Tibial artery (tissue), 4 donors: ENCODE results near the gene MRM3.
"Not testable (repeated sequence)": the region's sequence is repeated elsewhere in the genome, so short reads cannot be mapped to it uniquely, and the experiment has no call there.

ENCODE experiments used
- DNase-seq, 2 donors: peaks; one replicate each; pipeline ENCODE4 v3.0.0-alpha.2; 2019
- H3K27ac ChIP-seq, 2 donors: fragments of 200-600 bp; sonication (generic) in 1 of 2; 1 replicate in 1 of 2; 2 replicates in 1 of 2; pipeline ENCODE4 v1.5.1; 2018 to 2019; ENCODE audit warnings: mild to moderate bottlenecking in 1 of 2
- H3K27me3 ChIP-seq, 2 donors: fragments of 200-600 bp; sonication (generic) in 1 of 2; one replicate each; pipeline versions ENCODE4 v1.5.1 to v1.6.0; 2016 to 2019
- H3K36me3 ChIP-seq, 3 donors: fragments of 200-600 bp; sonication (generic) in 2 of 3; one replicate each; pipeline ENCODE4 v1.5.1; 2016 to 2019; ENCODE audit warnings: mild to moderate bottlenecking in 2 of 3
- H3K4me1 ChIP-seq, 4 donors: fragments of 200-600 bp; sonication (generic) in 2 of 4; 1 replicate in 3 of 4; 2 replicates in 1 of 4; pipeline ENCODE4 v1.5.1; 2016 to 2019
- H3K4me3 ChIP-seq, 2 donors: fragments of 200-600 bp; sonication (generic) in 1 of 2; 1 replicate in 1 of 2; 2 replicates in 1 of 2; pipeline ENCODE4 v1.5.1; 2018 to 2019; ENCODE audit warnings: mild to moderate bottlenecking in 2 of 2
- H3K9me3 ChIP-seq, 3 donors: fragments of 200-600 bp; sonication (generic) in 1 of 3; one replicate each; pipeline ENCODE4 v1.5.1; 2016 to 2019
- intact Hi-C: fragments of 100-400 bp; cut with DNase I; formaldehyde crosslinking; loops from one replicate; pipeline ENCODE4 v1.15.0; 2023; ENCODE audit warnings: low total_unique reads
- TF ChIP-seq, protein P1 (sequence below), 2 experiments: fragments of 200-600 bp in 1 of 2; fragments of 450-650 bp in 1 of 2; IDR thresholded peaks; one replicate each; pipeline ENCODE4 v1.5.1; 2017 to 2019; ENCODE audit warnings: antibody characterized with exemption in 2 of 2, mild to moderate bottlenecking in 1 of 2, moderate library complexity in 1 of 2

MRM3 gene

DNA sequence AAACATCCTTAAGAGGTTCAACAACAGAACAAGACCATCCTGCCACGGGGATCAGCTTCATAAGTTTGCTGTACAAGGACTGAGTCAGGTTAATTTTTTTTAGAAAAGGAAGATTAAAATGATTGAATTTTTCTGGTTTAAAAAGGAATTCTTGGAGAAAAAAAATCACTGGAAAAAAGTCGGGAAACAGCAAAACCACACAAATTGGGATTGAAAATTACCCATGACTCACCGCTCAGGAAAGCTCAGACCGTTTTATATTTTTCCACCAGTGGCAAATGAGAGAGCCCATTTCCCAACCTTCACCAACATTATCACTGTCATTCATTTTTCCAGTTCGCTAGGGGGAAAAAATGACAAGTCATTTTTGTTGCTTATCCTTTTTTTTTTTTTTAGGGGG, 46.6 kb downstream of the MRM3 start:
- no peaks in the 10 kb centered on the region for H3K4me1 ChIP-seq
- intact Hi-C loops, result no loop called here
- no peaks in the 10 kb centered on the region for H3K9me3 ChIP-seq
- no peaks in the 10 kb centered on the region for H3K27me3 ChIP-seq
- no peak for DNase-seq
- H3K36me3 ChIP-seq, result peaks cover 0 to 5% (median 0%) of the 10 kb centered on the region in 3 donors
- TF ChIP-seq, protein P1, sequence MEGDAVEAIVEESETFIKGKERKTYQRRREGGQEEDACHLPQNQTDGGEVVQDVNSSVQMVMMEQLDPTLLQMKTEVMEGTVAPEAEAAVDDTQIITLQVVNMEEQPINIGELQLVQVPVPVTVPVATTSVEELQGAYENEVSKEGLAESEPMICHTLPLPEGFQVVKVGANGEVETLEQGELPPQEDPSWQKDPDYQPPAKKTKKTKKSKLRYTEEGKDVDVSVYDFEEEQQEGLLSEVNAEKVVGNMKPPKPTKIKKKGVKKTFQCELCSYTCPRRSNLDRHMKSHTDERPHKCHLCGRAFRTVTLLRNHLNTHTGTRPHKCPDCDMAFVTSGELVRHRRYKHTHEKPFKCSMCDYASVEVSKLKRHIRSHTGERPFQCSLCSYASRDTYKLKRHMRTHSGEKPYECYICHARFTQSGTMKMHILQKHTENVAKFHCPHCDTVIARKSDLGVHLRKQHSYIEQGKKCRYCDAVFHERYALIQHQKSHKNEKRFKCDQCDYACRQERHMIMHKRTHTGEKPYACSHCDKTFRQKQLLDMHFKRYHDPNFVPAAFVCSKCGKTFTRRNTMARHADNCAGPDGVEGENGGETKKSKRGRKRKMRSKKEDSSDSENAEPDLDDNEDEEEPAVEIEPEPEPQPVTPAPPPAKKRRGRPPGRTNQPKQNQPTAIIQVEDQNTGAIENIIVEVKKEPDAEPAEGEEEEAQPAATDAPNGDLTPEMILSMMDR (IDR thresholded peaks at IDR 0.05), result no peak
- no peak overlapping the region for H3K27ac ChIP-seq
- H3K4me3 ChIP-seq, result no peak overlapping the region

DNA sequence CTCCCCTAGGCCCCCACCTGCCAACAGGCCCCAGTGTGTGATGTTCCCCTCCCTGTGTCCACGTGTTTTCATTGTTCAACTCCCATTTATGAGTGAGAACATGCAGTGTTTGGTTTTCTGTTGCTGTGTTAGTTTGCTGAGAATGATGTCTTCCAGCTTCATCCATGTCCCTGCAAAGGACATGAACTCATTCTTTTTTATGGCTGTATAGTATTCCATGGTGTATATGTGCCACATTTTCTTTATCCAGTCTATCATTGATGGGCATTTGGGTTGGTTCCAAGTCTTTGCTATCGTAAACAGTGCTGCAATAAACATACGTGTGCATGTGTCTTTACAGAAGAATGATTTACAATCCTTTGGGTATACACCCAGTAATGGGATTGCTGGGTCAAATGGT, 47.5 kb downstream of the MRM3 start:
- H3K36me3 ChIP-seq, intact Hi-C loops, H3K27ac ChIP-seq, H3K4me1 ChIP-seq, H3K27me3 ChIP-seq, H3K9me3 ChIP-seq, H3K4me3 ChIP-seq, DNase-seq: not testable (repeated sequence)

DNA sequence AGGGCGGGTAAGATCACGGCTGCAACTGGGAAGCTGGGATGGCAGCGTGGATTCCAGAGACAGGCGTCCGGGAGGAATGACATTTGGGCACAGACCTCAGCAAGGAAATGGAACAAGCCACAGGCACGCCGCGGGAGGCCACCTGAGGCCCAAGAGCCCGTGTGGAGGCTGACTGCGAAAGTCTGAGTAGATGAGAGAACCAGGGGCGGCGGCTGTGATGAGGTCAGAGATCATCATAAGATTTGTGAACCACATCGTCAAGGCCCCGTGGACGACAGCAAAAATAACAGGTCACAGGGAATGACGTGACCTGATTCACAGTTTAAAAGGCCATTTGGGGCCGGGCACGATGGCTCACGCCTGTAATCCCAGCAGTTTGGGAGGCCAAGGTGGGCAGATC, 48.2 kb downstream of the MRM3 start:
- H3K4me1 ChIP-seq, result peaks cover 0 to 6% (median 2%) of the 10 kb centered on the region in 4 donors
- H3K36me3 ChIP-seq, result peaks cover 0 to 5% (median 0%) of the 10 kb centered on the region in 3 donors
- H3K9me3 ChIP-seq, result no peaks in the 10 kb centered on the region
- no peak for DNase-seq
- H3K4me3 ChIP-seq, result no peak overlapping the region
- no peak overlapping the region for H3K27ac ChIP-seq
- no peaks in the 10 kb centered on the region for H3K27me3 ChIP-seq
- intact Hi-C loops, result no loop called here
- TF ChIP-seq, protein P1 (IDR thresholded peaks at IDR 0.05), result no peak

DNA sequence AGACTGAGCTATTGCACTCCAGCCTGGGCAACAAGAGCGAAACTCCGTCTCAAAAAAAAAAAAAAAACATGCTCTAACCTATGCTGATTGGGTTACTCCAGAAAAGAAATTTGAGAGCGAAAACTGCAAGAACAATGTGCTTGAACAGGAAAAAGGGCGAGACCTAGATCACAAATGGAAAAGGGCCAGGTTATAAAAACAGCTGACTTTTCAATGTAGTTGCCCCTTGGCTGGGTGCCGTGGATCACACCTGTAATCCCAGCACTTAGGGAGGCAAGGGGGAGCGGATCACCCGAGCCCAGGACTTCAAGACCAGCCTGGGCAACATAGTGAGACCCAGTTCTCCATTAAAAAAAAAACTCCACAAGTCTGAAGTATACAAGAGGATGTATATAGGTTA, 48.8 kb downstream of the MRM3 start:
- H3K4me3 ChIP-seq, result no peak overlapping the region
- intact Hi-C loops, result no loop called here
- peaks cover 0 to 7% (median 3%) of the 10 kb centered on the region in 4 donors for H3K4me1 ChIP-seq
- H3K27me3 ChIP-seq, result no peaks in the 10 kb centered on the region
- TF ChIP-seq, protein P1 (IDR thresholded peaks at IDR 0.05), result no peak
- H3K9me3 ChIP-seq, result no peaks in the 10 kb centered on the region
- no peak overlapping the region for H3K27ac ChIP-seq
- peaks cover 0 to 1% (median 0%) of the 10 kb centered on the region in 3 donors for H3K36me3 ChIP-seq
- no peak for DNase-seq

DNA sequence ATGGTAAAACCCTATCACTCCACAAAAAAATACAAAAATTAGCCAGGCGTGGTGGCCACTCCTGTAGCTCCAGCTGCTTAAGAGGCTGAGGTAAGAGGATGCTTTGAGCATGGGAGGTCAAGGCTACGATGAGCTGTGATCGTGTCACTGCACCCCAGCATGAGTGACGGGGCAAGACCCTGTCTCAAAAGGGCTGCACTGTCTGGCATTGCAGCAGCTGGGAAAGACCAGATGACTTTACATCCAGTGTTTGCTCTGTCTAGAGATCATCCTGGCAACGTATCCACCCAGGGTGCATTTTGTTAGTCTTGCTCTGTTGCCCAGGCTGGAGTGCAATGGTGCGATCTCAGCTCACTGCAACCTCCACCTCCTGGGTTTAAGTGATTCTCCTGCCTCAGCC, 52.0 kb downstream of the MRM3 start:
- Histone ChIP-seq H3K27me3 (no peaks in the 10 kb centered on the region), H3K9me3 (no peaks in the 10 kb centered on the region), H3K27ac (no peak overlapping the region), H3K4me1 (peaks cover 0 to 12% (median 3%) of the 10 kb centered on the region in 4 donors), H3K36me3 (no peaks in the 10 kb centered on the region), H3K4me3 (no peak overlapping the region)
- TF ChIP-seq, protein P1 (IDR thresholded peaks at IDR 0.05), result no peak
- DNase-seq, result no peak
- intact Hi-C loops, result no loop called here

DNA sequence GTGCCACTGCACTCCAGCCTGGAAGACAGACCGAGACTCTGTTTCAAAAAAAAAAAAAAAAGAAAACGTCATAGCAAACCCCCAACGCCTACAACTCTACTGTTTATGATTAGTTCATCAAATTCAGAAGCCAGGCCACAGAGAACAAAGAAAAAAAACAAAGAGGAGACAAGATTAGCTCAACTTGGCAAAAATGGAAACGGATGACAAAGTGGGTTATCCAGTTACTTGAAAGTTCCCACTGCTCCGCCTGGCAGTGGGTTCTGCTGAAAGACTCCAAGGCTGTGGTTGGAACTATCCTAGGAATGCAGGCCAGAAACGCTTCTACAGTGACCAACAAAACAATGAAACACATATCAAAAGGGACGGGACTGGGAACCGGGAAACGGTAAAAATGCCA, 53.1 kb downstream of the MRM3 start:
- no peak overlapping the region for H3K4me3 ChIP-seq
- peak in 1 of 2 donors; percentile 52 for DNase-seq
- peak overlapping the region in 1 of 2 donors; percentile 53 for H3K27ac ChIP-seq
- H3K4me1 ChIP-seq, result peaks cover 0 to 12% (median 3%) of the 10 kb centered on the region in 4 donors
- TF ChIP-seq, protein P1 (IDR thresholded peaks at IDR 0.05), result no peak
- no peaks in the 10 kb centered on the region for H3K36me3 ChIP-seq
- intact Hi-C loops, result no loop called here
- H3K9me3 ChIP-seq, result no peaks in the 10 kb centered on the region
- no peaks in the 10 kb centered on the region for H3K27me3 ChIP-seq

DNA sequence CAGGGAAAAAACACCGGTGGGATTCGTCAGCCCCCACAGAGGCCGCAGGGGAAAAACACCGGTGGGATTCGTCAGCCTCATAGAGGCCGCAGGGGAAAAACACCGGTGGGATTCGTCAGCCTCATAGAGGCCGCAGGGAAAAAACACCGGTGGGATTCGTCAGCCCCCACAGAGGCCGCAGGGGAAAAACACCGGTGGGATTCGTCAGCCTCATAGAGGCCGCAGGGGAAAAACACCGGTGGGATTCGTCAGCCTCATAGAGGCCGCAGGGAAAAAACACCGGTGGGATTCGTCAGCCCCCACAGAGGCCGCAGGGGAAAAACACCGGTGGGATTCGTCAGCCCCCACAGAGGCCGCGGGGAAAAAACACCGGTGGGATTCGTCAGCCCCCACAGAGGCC, 53.6 kb downstream of the MRM3 start:
- H3K36me3 ChIP-seq, DNase-seq, H3K4me3 ChIP-seq, H3K9me3 ChIP-seq, H3K27me3 ChIP-seq, intact Hi-C loops: not testable (repeated sequence)
- Histone ChIP-seq H3K4me1 (peaks cover 0 to 12% (median 3%) of the 10 kb centered on the region in 4 donors), H3K27ac (peak overlapping the region in 1 of 2 donors; percentile 53)
